ENCODE data around the gene SYCP2L. TPM values are rescaled to one million over a fixed set of nuclear protein-coding genes. Genes with fewer than 3 reads are reported as not detected.
A peak's percentile ranks its signal among the peaks of the same experiment; 100 is the strongest.
"Not testable (repeated sequence)": the region's sequence is repeated elsewhere in the genome, so short reads cannot be mapped to it uniquely, and the experiment has no call there.

Gene SYCP2L
- total and polyA plus RNA-seq, 4 donors, result 0.49 to 5.3 (median 0.69) TPM

- H3K27ac ChIP-seq (ENCODE audit: low read depth in 1 of 2, low read length in 1 of 2), result no peak overlapping the region
- no peaks in the 10 kb centered on the region for H3K4me1 ChIP-seq (ENCODE audit: control insufficient read depth in 5 of 5, insufficient read depth in 5 of 5, low read length in 5 of 5)
- peak; percentile 58 for ATAC-seq (ENCODE audit: insufficient read depth, low FRiP score)
- no peaks in the 10 kb centered on the region for H3K36me3 ChIP-seq (ENCODE audit: control insufficient read depth in 4 of 4, insufficient read depth in 4 of 4, low read length in 4 of 4)
- H3K9ac ChIP-seq (ENCODE audit: insufficient read depth in 1 of 2, low read length in 2 of 2), result no peak overlapping the region
- H3K9me3 ChIP-seq (ENCODE audit: control insufficient read depth in 4 of 4, insufficient read depth in 3 of 4, low read length in 3 of 4), result peaks cover 0 to 2% (median 0%) of the 10 kb centered on the region in 4 donors
- H3K4me3 ChIP-seq, result no peak overlapping the region
- 71 to 83% methylated on average over 4 of the region's 4 CpGs for WGBS, 2 donors
- no peak for TF ChIP-seq CTCF (IDR thresholded peaks at IDR 0.05; ENCODE audit: control extremely low read depth, extremely low read depth)
- H3K27me3 ChIP-seq (ENCODE audit: control insufficient read depth in 3 of 3, insufficient read depth in 3 of 3, low read length in 2 of 3), result no peaks in the 10 kb centered on the region
- DNase-seq, result no peak
These were observed 14.9 kb downstream of the SYCP2L start for GRCh38 chr6:10901770-10902169.

- no peak overlapping the region for H3K4me3 ChIP-seq
- no peaks in the 10 kb centered on the region for H3K36me3 ChIP-seq (ENCODE audit: control insufficient read depth in 4 of 4, insufficient read depth in 4 of 4, low read length in 4 of 4)
- no peaks in the 10 kb centered on the region for H3K4me1 ChIP-seq (ENCODE audit: control insufficient read depth in 5 of 5, insufficient read depth in 5 of 5, low read length in 5 of 5)
- no peak for ATAC-seq (ENCODE audit: insufficient read depth, low FRiP score)
- no peak for DNase-seq
- H3K27ac ChIP-seq (ENCODE audit: low read depth in 1 of 2, low read length in 1 of 2), result no peak overlapping the region
- WGBS, 2 donors, result 97 to 98% methylated on average over 7 of the region's 7 CpGs
- H3K9ac ChIP-seq (ENCODE audit: insufficient read depth in 1 of 2, low read length in 2 of 2), result no peak overlapping the region
- H3K27me3 ChIP-seq (ENCODE audit: control insufficient read depth in 3 of 3, insufficient read depth in 3 of 3, low read length in 2 of 3), result no peaks in the 10 kb centered on the region
- TF ChIP-seq CTCF (IDR thresholded peaks at IDR 0.05; ENCODE audit: control extremely low read depth, extremely low read depth), result no peak
- peaks cover 0 to 2% (median 0%) of the 10 kb centered on the region in 4 donors for H3K9me3 ChIP-seq (ENCODE audit: control insufficient read depth in 4 of 4, insufficient read depth in 3 of 4, low read length in 3 of 4)
These were observed 17.2 kb downstream of the SYCP2L start for GRCh38 chr6:10904015-10904414.

- DNase-seq (peak in 1 of 3 donors; percentile 7), ATAC-seq (ENCODE audit: insufficient read depth, low FRiP score) (no peak)
- H3K9me3 ChIP-seq (ENCODE audit: control insufficient read depth in 4 of 4, insufficient read depth in 3 of 4, low read length in 3 of 4), result no peaks in the 10 kb centered on the region
- H3K9ac ChIP-seq (ENCODE audit: insufficient read depth in 1 of 2, low read length in 2 of 2), result no peak overlapping the region
- no peaks in the 10 kb centered on the region for H3K27me3 ChIP-seq (ENCODE audit: control insufficient read depth in 3 of 3, insufficient read depth in 3 of 3, low read length in 2 of 3)
- no peaks in the 10 kb centered on the region for H3K36me3 ChIP-seq (ENCODE audit: control insufficient read depth in 4 of 4, insufficient read depth in 4 of 4, low read length in 4 of 4)
- no peak overlapping the region for H3K27ac ChIP-seq (ENCODE audit: low read depth in 1 of 2, low read length in 1 of 2)
- no peak overlapping the region for H3K4me3 ChIP-seq
- TF ChIP-seq CTCF (IDR thresholded peaks at IDR 0.05; ENCODE audit: control extremely low read depth, extremely low read depth), result no peak
- WGBS, 2 donors, result 65% methylated on average over 1 of the region's 1 CpG
- no peaks in the 10 kb centered on the region for H3K4me1 ChIP-seq (ENCODE audit: control insufficient read depth in 5 of 5, insufficient read depth in 5 of 5, low read length in 5 of 5)
These were observed 21.4 kb downstream of the SYCP2L start for GRCh38 chr6:10908228-10908627.

GRCh38 chr6:10919520-10919919 lies 32.7 kb downstream of the SYCP2L start:
- not testable (repeated sequence) for H3K9me3 ChIP-seq (ENCODE audit: control insufficient read depth in 4 of 4, insufficient read depth in 3 of 4, low read length in 3 of 4); H3K9ac ChIP-seq (ENCODE audit: insufficient read depth in 1 of 2, low read length in 2 of 2); H3K4me1 ChIP-seq (ENCODE audit: control insufficient read depth in 5 of 5, insufficient read depth in 5 of 5, low read length in 5 of 5); DNase-seq; H3K36me3 ChIP-seq (ENCODE audit: control insufficient read depth in 4 of 4, insufficient read depth in 4 of 4, low read length in 4 of 4); H3K4me3 ChIP-seq; H3K27me3 ChIP-seq (ENCODE audit: control insufficient read depth in 3 of 3, insufficient read depth in 3 of 3, low read length in 2 of 3); ATAC-seq (ENCODE audit: insufficient read depth, low FRiP score); H3K27ac ChIP-seq (ENCODE audit: low read depth in 1 of 2, low read length in 1 of 2)
- 97 to 98% methylated on average over 3 of the region's 3 CpGs for WGBS, 2 donors
